ENCODE data around the gene EFCAB12.
"Not testable (repeated sequence)": the region's sequence is repeated elsewhere in the genome, so short reads cannot be mapped to it uniquely, and the experiment has no call there.

Gene EFCAB12

GRCh38 chr3:129365296-129366136 lies 62.9 kb downstream of the EFCAB12 start:
- DNase-seq (ENCODE audit: low spot score) = no peak

- not testable (repeated sequence) for DNase-seq (ENCODE audit: low spot score)
Observed at GRCh38 chr3:129364811-129365210, 63.6 kb downstream of the EFCAB12 start.

GRCh38 chr3:129363356-129363755 lies 65.1 kb downstream of the EFCAB12 start:
- not testable (repeated sequence) for DNase-seq (ENCODE audit: low spot score)

GRCh38 chr3:129360705-129361460 lies 67.6 kb downstream of the EFCAB12 start:
- no peak for DNase-seq (ENCODE audit: low spot score)

GRCh38 chr3:129360171-129360611 lies 68.2 kb downstream of the EFCAB12 start:
- DNase-seq (ENCODE audit: low spot score) = peak; percentile 65

GRCh38 chr3:129358772-129359371 lies 69.6 kb downstream of the EFCAB12 start:
- DNase-seq (ENCODE audit: low spot score) = no peak

- DNase-seq (ENCODE audit: low spot score) = no peak
Observed at GRCh38 chr3:129358177-129358771, 70.2 kb downstream of the EFCAB12 start.

- DNase-seq (ENCODE audit: low spot score) = no peak
Observed at GRCh38 chr3:129357616-129358015, 70.8 kb downstream of the EFCAB12 start.

- DNase-seq (ENCODE audit: low spot score) = no peak
Observed at GRCh38 chr3:129356756-129357425, 71.5 kb downstream of the EFCAB12 start.

GRCh38 chr3:129353589-129353941 lies 74.9 kb downstream of the EFCAB12 start:
- DNase-seq (ENCODE audit: low spot score) = no peak

GRCh38 chr3:129352650-129353588 lies 75.5 kb downstream of the EFCAB12 start:
- no peak for DNase-seq (ENCODE audit: low spot score)

GRCh38 chr3:129352045-129352444 lies 76.4 kb downstream of the EFCAB12 start:
- no peak for DNase-seq (ENCODE audit: low spot score)

All from ecto neural progenitor cell (in vitro differentiated cells).